K562 (cell line): ENCODE measurements around the gene CTDSPL. TPM values are rescaled to one million over a fixed set of nuclear protein-coding genes. Genes with fewer than 3 reads are reported as not detected.

ENCODE experiments used
- BRD4 ChIP-seq: fragments of 200-600 bp; sonication (generic); IDR thresholded peaks from 2 replicates; pipeline ENCODE4 v1.6.1; 2017; ENCODE audit warnings: inconsistent platforms
- BRF1 ChIP-seq: IDR thresholded peaks from 3 replicates; pipeline ENCODE4 v1.6.1; 2011; ENCODE audit warnings: borderline replicate concordance, mild to moderate bottlenecking; ENCODE audit not compliant: insufficient read length; ENCODE audit errors: extremely low read depth
- HMGN3 ChIP-seq: IDR thresholded peaks from 2 replicates; pipeline ENCODE4 v1.6.1; 2011; ENCODE audit warnings: borderline replicate concordance, low read depth, mild to moderate bottlenecking, mixed read lengths, low read length; ENCODE audit not compliant: insufficient read length; ENCODE audit errors: extremely low read depth
- HNRNPL ChIP-seq: fragments of 200-400 bp; formaldehyde crosslinking; IDR thresholded peaks from 2 replicates; pipeline ENCODE4 v1.6.1; 2017; ENCODE audit warnings: low read depth, mild to moderate bottlenecking, low read length
- JUNB ChIP-seq: fragments of 450-650 bp; formaldehyde crosslinking; conservative IDR thresholded peaks from 2 replicates; pipeline ENCODE4 v1.4.0; 2020; ENCODE audit warnings: mild to moderate bottlenecking
- JUND ChIP-seq, 2 experiments: IDR thresholded peaks; 2 replicates in 1 of 2; 3 replicates in 1 of 2; pipeline ENCODE4 v1.6.1; 2011; ENCODE audit warnings: borderline replicate concordance in 2 of 2, low read depth in 2 of 2, low read length in 2 of 2, improper control_type of control experiment in 1 of 2, missing biosample characterization in 1 of 2, missing genetic modification characterization in 1 of 2, missing genetic modification reagents in 1 of 2
- MAFF ChIP-seq: IDR thresholded peaks from 2 replicates; pipeline ENCODE4 v1.6.1; 2012; ENCODE audit warnings: low read length, improper control_type of control experiment
- MECOM ChIP-seq: fragments of 250-450 bp; sonication (Bioruptor Pico); IDR thresholded peaks from 2 replicates; pipeline ENCODE4 v1.8.0; 2022; ENCODE audit warnings: inconsistent platforms
- NBN ChIP-seq: fragments of 450-650 bp; IDR thresholded peaks from 2 replicates; pipeline ENCODE4 v1.6.1; 2016; ENCODE audit warnings: low read depth, mild to moderate bottlenecking
- NR3C1 ChIP-seq: sonication (generic); formaldehyde crosslinking; IDR thresholded peaks from 2 replicates; pipeline ENCODE4 v1.8.1; 2022; ENCODE audit warnings: missing genetic modification reagents
- PTBP1 ChIP-seq: fragments of 200-400 bp; formaldehyde crosslinking; IDR thresholded peaks from 2 replicates; pipeline ENCODE4 v1.6.1; 2017; ENCODE audit warnings: low read depth, low read length
- RHOXF2B ChIP-seq: fragments of 250-450 bp; sonication (Bioruptor Pico); conservative IDR thresholded peaks from 2 replicates; pipeline ENCODE4 v1.5.1; 2021
- SMARCA5 ChIP-seq: fragments of 450-650 bp; IDR thresholded peaks from 2 replicates; pipeline ENCODE4 v1.6.1; 2016
- SPI1 ChIP-seq: IDR thresholded peaks from 2 replicates; pipeline ENCODE4 v1.6.1; 2011; ENCODE audit warnings: low read depth, low read length, control low read depth, borderline replicate concordance
- TEAD2 ChIP-seq: fragments of 450-650 bp; IDR thresholded peaks from 2 replicates; pipeline ENCODE4 v1.6.1; 2016; ENCODE audit warnings: missing genetic modification characterization, control low read depth, missing compliant biosample characterization
- ZC3H11A ChIP-seq: IDR thresholded peaks from 2 replicates; pipeline ENCODE4 v1.6.1; 2012; ENCODE audit warnings: low read depth, low read length, improper control_type of control experiment
- ZNF197 ChIP-seq: fragments of 200-800 bp; sonication (Bioruptor generic); IDR thresholded peaks from 2 replicates; pipeline ENCODE4 v1.6.1; 2016; ENCODE audit warnings: low read depth, missing genetic modification characterization, missing compliant biosample characterization
- ZNF253 ChIP-seq: fragments of 250-450 bp; sonication (Bioruptor Pico); conservative IDR thresholded peaks from 2 replicates; pipeline ENCODE4 v1.6.1; 2021; ENCODE audit warnings: mild to moderate bottlenecking
- ZNF561 ChIP-seq: fragments of 450-650 bp; formaldehyde crosslinking; conservative IDR thresholded peaks from 2 replicates; pipeline ENCODE4 v1.4.0; 2020; ENCODE audit warnings: mild to moderate bottlenecking, moderate library complexity
- ZNF740 ChIP-seq, 3 experiments: fragments of 200-800 bp in 1 of 3; sonication (Bioruptor generic) in 1 of 3; sonication (generic) in 1 of 3; formaldehyde crosslinking in 1 of 3; IDR thresholded peaks; 2 replicates each; pipeline versions ENCODE4 v1.6.1 to v1.8.0; 2016 to 2022; ENCODE audit warnings: mild to moderate bottlenecking in 2 of 3, missing compliant biosample characterization in 2 of 3, missing genetic modification characterization in 2 of 3, missing genetic modification reagents in 1 of 3
- polyA plus RNA-seq, 8 experiments: library from polyadenylated mRNA; depleted of rRNA in 4 of 8; stranded (reverse) in 5 of 8; unstranded in 3 of 8; fragments of >200 nt; fragmentation: Nextera tagmentation in 2 of 8; fragmentation: Illumina TruSeq in 1 of 8; extraction: Ambion mirVana in 2 of 8; extraction: Trizol in 1 of 8; gene quantifications; 2 replicates each; pipeline versions ENCODE4 v1.2.1 to v1.2.3, GENCODE V29; 2011 to 2014; ENCODE audit warnings: inconsistent platforms in 1 of 8, missing spikeins in 1 of 8
- total RNA-seq, 7 experiments: library from RNA; depleted of rRNA in 6 of 7; stranded (reverse); fragments of >200 nt in 6 of 7; fragmentation: Illumina TruSeq in 2 of 7; extraction: Trizol in 2 of 7; gene quantifications; 2 replicates each; pipeline versions ENCODE4 v1.2.1 to v1.2.3, GENCODE V29; 2011 to 2021; ENCODE audit warnings: low replicate concordance in 1 of 7
- TF ChIP-seq, protein P1 (sequence below): fragments of 450-650 bp; IDR thresholded peaks from 2 replicates; pipeline ENCODE4 v1.6.1; 2018; ENCODE audit not compliant: partially characterized antibody
- TF ChIP-seq, protein P2 (sequence below): IDR thresholded peaks from 2 replicates; pipeline ENCODE4 v1.6.1; 2011; ENCODE audit not compliant: insufficient read length; ENCODE audit errors: extremely low read depth
- TF ChIP-seq, protein P3 (sequence below): sonication (generic); formaldehyde crosslinking; IDR thresholded peaks from 2 replicates; pipeline ENCODE4 v1.8.0; 2022; ENCODE audit warnings: mild to moderate bottlenecking, low read depth, missing genetic modification reagents

CTDSPL gene
- total and polyA plus RNA-seq, 9 of the 15 experiments (the other 6 are each of a cell fraction or from before 2014, with no cell fraction given), result 5.1 to 19.3 (median 11.3) TPM

DNA sequence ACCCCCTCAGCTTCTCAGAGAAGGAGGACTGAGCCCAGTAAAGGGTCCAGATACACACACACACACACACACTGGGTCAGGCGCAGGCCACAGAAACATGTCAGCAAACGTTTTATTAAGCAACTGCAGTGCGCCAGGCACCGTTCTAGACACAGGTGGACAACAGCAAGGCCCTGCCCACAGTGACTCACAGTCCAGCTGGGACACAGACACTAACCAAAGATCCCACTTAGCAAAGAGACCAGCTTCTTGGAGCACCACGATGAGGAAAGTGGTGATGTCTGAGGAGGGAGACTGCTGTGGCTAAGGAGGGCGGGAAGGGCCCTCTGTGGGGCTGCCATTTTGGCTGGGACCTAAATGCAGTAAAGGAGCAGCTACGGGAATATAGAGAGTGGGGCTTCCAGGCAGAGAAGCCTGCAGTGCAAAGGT, 126.1 kb downstream of the CTDSPL start (continued):
- TF ChIP-seq HMGN3, result no peak
- no peak for TF ChIP-seq JUNB (CRISPR knock-in tag)
- TF ChIP-seq MECOM (CRISPR knock-in tag), result no peak
- TF ChIP-seq, protein P1, sequence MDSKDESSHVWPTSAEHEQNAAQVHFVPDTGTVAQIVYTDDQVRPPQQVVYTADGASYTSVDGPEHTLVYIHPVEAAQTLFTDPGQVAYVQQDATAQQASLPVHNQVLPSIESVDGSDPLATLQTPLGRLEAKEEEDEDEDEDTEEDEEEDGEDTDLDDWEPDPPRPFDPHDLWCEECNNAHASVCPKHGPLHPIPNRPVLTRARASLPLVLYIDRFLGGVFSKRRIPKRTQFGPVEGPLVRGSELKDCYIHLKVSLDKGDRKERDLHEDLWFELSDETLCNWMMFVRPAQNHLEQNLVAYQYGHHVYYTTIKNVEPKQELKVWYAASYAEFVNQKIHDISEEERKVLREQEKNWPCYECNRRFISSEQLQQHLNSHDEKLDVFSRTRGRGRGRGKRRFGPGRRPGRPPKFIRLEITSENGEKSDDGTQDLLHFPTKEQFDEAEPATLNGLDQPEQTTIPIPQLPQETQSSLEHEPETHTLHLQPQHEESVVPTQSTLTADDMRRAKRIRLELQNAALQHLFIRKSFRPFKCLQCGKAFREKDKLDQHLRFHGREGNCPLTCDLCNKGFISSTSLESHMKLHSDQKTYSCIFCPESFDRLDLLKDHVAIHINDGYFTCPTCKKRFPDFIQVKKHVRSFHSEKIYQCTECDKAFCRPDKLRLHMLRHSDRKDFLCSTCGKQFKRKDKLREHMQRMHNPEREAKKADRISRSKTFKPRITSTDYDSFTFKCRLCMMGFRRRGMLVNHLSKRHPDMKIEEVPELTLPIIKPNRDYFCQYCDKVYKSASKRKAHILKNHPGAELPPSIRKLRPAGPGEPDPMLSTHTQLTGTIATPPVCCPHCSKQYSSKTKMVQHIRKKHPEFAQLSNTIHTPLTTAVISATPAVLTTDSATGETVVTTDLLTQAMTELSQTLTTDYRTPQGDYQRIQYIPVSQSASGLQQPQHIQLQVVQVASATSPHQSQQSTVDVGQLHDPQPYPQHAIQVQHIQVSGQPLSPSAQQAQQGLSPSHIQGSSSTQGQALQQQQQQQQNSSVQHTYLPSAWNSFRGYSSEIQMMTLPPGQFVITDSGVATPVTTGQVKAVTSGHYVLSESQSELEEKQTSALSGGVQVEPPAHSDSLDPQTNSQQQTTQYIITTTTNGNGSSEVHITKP, result no peak
- TF ChIP-seq, protein P2, sequence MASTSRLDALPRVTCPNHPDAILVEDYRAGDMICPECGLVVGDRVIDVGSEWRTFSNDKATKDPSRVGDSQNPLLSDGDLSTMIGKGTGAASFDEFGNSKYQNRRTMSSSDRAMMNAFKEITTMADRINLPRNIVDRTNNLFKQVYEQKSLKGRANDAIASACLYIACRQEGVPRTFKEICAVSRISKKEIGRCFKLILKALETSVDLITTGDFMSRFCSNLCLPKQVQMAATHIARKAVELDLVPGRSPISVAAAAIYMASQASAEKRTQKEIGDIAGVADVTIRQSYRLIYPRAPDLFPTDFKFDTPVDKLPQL, result no peak
- TF ChIP-seq ZNF561, result no peak
- no peak for TF ChIP-seq ZNF197 (CRISPR knock-in tag)
- no peak for TF ChIP-seq TEAD2 (tag)
- TF ChIP-seq ZC3H11A, result no peak
- TF ChIP-seq JUND (IDR thresholded peaks at IDR 0.05; ENCODE audit: borderline replicate concordance, low read depth, low read length), result peak; percentile 70
- TF ChIP-seq JUND (tag; IDR thresholded peaks at IDR 0.05; ENCODE audit: borderline replicate concordance, low read depth, low read length), result peak; percentile 45; the same call in 2 of the 3 replicates
- no peak for TF ChIP-seq BRD4
- TF ChIP-seq MAFF, result no peak
- TF ChIP-seq SMARCA5, result peak; percentile 83; the same call in 1 of the 2 replicates
- no peak for TF ChIP-seq NR3C1 (CRISPR knock-in tag)
- TF ChIP-seq, protein P3, sequence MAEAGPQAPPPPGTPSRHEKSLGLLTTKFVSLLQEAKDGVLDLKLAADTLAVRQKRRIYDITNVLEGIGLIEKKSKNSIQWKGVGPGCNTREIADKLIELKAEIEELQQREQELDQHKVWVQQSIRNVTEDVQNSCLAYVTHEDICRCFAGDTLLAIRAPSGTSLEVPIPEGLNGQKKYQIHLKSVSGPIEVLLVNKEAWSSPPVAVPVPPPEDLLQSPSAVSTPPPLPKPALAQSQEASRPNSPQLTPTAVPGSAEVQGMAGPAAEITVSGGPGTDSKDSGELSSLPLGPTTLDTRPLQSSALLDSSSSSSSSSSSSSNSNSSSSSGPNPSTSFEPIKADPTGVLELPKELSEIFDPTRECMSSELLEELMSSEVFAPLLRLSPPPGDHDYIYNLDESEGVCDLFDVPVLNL (CRISPR knock-in tag), result no peak
- TF ChIP-seq ZNF740 (CRISPR knock-in tag; IDR thresholded peaks at IDR 0.05), result no peak
- 0 out of 4 replicates have a peak, but pooled peaks of 1 of the 2 experiments have one; percentile 30 for TF ChIP-seq ZNF740 (tag; IDR thresholded peaks at IDR 0.05)
- TF ChIP-seq ZNF253 (CRISPR knock-in tag), result no peak
- TF ChIP-seq PTBP1, result no peak
- TF ChIP-seq SPI1, result no peak
- TF ChIP-seq NBN, result peak; percentile 32; the same call in 1 of the 2 replicates
- no peak for TF ChIP-seq HNRNPL
- no peak for TF ChIP-seq RHOXF2B (CRISPR knock-in tag)
- no peak for TF ChIP-seq BRF1
